Suprapubic skin (tissue), 4 donors: Measurements from ENCODE around the gene CASK. TPM values are rescaled to one million over a fixed set of nuclear protein-coding genes. Genes with fewer than 3 reads are reported as not detected.

ENCODE experiments used
- DNase-seq, 2 donors: peaks; one replicate each; pipeline ENCODE4 v3.0.0-alpha.2; 2019; ENCODE audit warnings: low spot score in 2 of 2
- H3K27ac ChIP-seq: fragments of 200-600 bp; sonication (generic); one replicate; pipeline ENCODE4 v1.5.1; 2019
- H3K27me3 ChIP-seq: fragments of 200-600 bp; sonication (generic); one replicate; pipeline ENCODE4 v1.5.1; 2019
- H3K36me3 ChIP-seq: fragments of 200-600 bp; sonication (generic); one replicate; pipeline ENCODE4 v1.5.1; 2019
- H3K4me1 ChIP-seq: fragments of 200-600 bp; sonication (generic); one replicate; pipeline ENCODE4 v1.5.1; 2019
- H3K4me3 ChIP-seq: fragments of 200-600 bp; sonication (generic); one replicate; pipeline ENCODE4 v1.5.1; 2019; ENCODE audit warnings: mild to moderate bottlenecking
- H3K9me3 ChIP-seq: fragments of 200-600 bp; sonication (generic); one replicate; pipeline ENCODE4 v1.5.1; 2019
- EP300 ChIP-seq: sonication (generic); formaldehyde crosslinking; IDR thresholded peaks from one replicate; pipeline ENCODE4 v1.6.1; 2017; ENCODE audit warnings: antibody characterized with exemption
- POLR2A ChIP-seq, 2 donors: fragments of 450-650 bp; IDR thresholded peaks; one replicate each; pipeline ENCODE4 v1.6.1; 2017; ENCODE audit warnings: antibody characterized with exemption in 2 of 2, mild to moderate bottlenecking in 2 of 2, moderate library complexity in 2 of 2
- POLR2AphosphoS5 ChIP-seq, 3 donors: sonication (generic); formaldehyde crosslinking; IDR thresholded peaks; one replicate each; pipeline ENCODE4 v1.6.1; 2017; ENCODE audit warnings: antibody characterized with exemption in 3 of 3
- WGBS: methylation state at CpG from one replicate; pipeline ENCODE4 v1.1.5; 2018; 5-methylcytosine and 5-hydroxymethylcytosine counted together
- total RNA-seq, 4 donors: library from RNA; depleted of rRNA; stranded (reverse); fragments of >200 nt; gene quantifications; one replicate each; pipeline ENCODE4 v1.1.0, GENCODE V29; 2016
- TF ChIP-seq, protein P1 (sequence below), 2 donors: fragments of 200-600 bp in 1 of 2; fragments of 450-650 bp in 1 of 2; sonication (generic) in 1 of 2; IDR thresholded peaks; one replicate each; pipeline ENCODE4 v1.5.1; 2016 to 2019; ENCODE audit warnings: antibody characterized with exemption in 2 of 2, mild to moderate bottlenecking in 1 of 2, moderate library complexity in 1 of 2

CASK gene
- total RNA-seq, 4 donors from 2014 or later, result 19.4 to 28.6 (median 25.3) TPM

DNA sequence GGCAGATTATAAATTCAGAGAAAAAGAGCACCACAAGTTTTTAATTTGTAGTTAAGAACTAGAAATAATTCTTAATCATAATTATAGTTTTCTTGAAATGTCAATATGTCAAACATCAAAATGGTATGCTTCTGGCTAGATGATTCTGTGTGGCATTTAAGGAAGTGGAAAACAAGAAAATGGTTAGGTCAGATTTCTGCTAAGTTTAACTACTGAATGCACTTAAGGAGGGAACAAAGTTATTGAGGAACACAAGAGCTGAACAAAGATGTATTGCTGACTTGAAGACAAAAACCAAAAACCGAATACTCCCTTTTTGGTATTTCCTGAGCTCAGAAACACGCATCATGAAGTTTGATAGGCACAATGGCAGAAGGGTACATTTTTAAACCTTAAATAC is 293.3 kb downstream of the CASK start:
- Histone ChIP-seq H3K4me3 (no peak overlapping the region), H3K36me3 (peaks cover 3% of the 10 kb centered on the region), H3K27ac (no peak overlapping the region), H3K27me3 (no peaks in the 10 kb centered on the region), H3K9me3 (no peaks in the 10 kb centered on the region), H3K4me1 (no peaks in the 10 kb centered on the region)
- TF ChIP-seq POLR2AphosphoS5 (IDR thresholded peaks at IDR 0.05) (no peak), POLR2A (IDR thresholded peaks at IDR 0.05) (no peak), EP300 (no peak)
- TF ChIP-seq, protein P1, sequence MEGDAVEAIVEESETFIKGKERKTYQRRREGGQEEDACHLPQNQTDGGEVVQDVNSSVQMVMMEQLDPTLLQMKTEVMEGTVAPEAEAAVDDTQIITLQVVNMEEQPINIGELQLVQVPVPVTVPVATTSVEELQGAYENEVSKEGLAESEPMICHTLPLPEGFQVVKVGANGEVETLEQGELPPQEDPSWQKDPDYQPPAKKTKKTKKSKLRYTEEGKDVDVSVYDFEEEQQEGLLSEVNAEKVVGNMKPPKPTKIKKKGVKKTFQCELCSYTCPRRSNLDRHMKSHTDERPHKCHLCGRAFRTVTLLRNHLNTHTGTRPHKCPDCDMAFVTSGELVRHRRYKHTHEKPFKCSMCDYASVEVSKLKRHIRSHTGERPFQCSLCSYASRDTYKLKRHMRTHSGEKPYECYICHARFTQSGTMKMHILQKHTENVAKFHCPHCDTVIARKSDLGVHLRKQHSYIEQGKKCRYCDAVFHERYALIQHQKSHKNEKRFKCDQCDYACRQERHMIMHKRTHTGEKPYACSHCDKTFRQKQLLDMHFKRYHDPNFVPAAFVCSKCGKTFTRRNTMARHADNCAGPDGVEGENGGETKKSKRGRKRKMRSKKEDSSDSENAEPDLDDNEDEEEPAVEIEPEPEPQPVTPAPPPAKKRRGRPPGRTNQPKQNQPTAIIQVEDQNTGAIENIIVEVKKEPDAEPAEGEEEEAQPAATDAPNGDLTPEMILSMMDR (IDR thresholded peaks at IDR 0.05), result no peak
- no peak for DNase-seq
- 83% methylated on average over 2 of the region's 2 CpGs for WGBS

DNA sequence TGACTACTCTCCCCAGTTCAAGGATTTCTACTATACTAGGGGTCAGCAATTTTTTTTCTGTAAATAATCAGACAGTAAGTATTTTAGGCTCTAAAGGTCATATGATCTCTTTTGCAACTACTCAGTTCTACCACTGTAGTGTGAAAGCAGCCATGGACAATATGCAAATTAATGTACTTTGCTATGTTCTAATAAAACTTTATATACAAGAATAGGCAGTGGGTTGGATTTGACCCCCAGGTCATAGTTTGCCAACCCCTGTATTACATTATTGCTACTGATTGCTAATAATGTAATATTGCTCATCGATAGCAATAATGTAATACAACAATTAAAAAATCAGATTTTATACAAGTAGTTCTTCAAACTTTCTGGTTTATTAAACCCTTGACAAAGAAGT is 293.8 kb downstream of the CASK start:
- TF ChIP-seq EP300 (no peak), POLR2AphosphoS5 (IDR thresholded peaks at IDR 0.05) (no peak), POLR2A (IDR thresholded peaks at IDR 0.05) (no peak)
- TF ChIP-seq, protein P1 (IDR thresholded peaks at IDR 0.05), result no peak
- H3K4me1 ChIP-seq, result no peaks in the 10 kb centered on the region

DNA sequence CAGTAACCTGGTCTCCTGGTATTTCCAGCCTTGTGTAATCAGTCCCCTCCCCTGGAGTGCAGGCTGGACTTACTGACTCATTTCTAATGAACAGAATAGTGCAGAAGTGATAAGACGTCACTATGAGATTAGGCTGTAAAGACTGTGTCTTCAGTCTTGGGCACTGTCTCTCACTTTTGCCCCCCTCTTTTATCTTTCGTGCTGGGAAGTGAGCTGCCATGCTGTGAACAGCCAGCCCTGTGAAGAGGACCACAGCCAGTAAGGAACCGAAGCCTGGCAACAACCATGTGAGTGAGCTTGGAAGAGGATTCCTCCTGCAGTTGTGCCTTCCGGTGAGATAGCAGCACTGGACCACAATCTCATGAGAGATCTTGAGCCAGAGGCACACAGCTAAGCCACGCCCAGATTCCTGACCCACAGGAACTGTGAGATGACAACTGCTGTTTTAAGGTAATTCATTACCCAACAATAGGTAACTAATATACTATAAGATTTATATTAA is 302.1 kb downstream of the CASK start:
- TF ChIP-seq, protein P1 (IDR thresholded peaks at IDR 0.05), result no peak
- no peak for TF ChIP-seq POLR2A (IDR thresholded peaks at IDR 0.05)
- TF ChIP-seq EP300, result no peak
- TF ChIP-seq POLR2AphosphoS5 (IDR thresholded peaks at IDR 0.05), result no peak
- H3K4me1 ChIP-seq, result no peaks in the 10 kb centered on the region
- WGBS, result 61% methylated on average over 5 of the region's 5 CpGs
- no peak overlapping the region for H3K27ac ChIP-seq
- peaks cover 3% of the 10 kb centered on the region for H3K36me3 ChIP-seq
- H3K27me3 ChIP-seq, result no peaks in the 10 kb centered on the region
- no peak overlapping the region for H3K4me3 ChIP-seq
- no peak for DNase-seq
- H3K9me3 ChIP-seq, result no peaks in the 10 kb centered on the region

More for the DNA sequence above, 293.8 kb downstream of the CASK start:
- no peak overlapping the region for H3K4me3 ChIP-seq
- DNase-seq, result no peak
- H3K27ac ChIP-seq, result no peak overlapping the region
- peaks cover 3% of the 10 kb centered on the region for H3K36me3 ChIP-seq
- H3K9me3 ChIP-seq, result no peaks in the 10 kb centered on the region
- WGBS, result 95% methylated on average over 1 of the region's 1 CpG
- no peaks in the 10 kb centered on the region for H3K27me3 ChIP-seq

DNA sequence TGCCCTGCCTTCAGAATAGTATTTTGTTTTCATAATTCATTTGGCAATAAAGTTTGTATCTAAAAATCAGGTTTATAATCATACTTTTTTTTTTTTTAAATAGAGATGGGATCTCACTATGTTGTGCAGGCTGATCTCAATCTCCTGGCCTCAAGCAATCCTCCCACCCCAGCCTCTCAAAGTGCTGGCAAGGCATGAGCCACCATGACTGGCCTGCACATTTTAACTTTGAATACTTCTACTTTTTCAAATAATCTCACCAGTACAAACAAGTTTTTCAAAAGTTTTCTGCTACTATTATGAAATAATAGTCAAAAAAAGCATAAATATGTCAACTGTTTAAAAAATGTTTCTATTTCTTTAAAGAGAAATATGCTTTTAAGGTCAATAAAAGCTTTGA is 304.1 kb downstream of the CASK start:
- no peak for DNase-seq
- Histone ChIP-seq H3K9me3 (no peaks in the 10 kb centered on the region), H3K27me3 (no peaks in the 10 kb centered on the region), H3K27ac (no peak overlapping the region), H3K4me1 (no peaks in the 10 kb centered on the region), H3K36me3 (no peaks in the 10 kb centered on the region), H3K4me3 (no peak overlapping the region)
- TF ChIP-seq EP300 (no peak), POLR2AphosphoS5 (IDR thresholded peaks at IDR 0.05) (no peak), POLR2A (IDR thresholded peaks at IDR 0.05) (no peak)
- TF ChIP-seq, protein P1 (IDR thresholded peaks at IDR 0.05), result no peak

DNA sequence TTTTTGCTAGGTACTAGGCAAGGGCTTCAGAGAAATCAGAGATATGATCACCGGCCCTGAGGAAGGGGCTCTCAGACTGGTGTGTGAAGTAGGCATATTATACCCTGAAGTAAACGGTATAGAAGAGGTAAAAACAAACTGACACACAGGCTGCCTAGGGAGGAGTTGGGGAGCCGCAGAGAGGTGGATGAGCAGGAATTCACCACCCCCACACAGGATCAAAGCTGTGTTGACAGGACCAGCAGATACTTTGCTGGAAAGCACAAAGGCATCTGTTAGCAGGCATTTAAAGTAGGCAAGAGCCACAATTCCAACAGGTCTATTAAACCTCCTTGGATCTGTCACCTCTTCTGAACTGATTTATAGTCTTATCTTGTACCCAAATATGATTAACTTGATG is 306.4 kb downstream of the CASK start:
- H3K4me1 ChIP-seq, result no peaks in the 10 kb centered on the region
- H3K36me3 ChIP-seq, result no peaks in the 10 kb centered on the region
- H3K27ac ChIP-seq, result no peak overlapping the region
- WGBS, result 78% methylated on average over 3 of the region's 3 CpGs
- DNase-seq, result no peak
- H3K27me3 ChIP-seq, result no peaks in the 10 kb centered on the region
- H3K4me3 ChIP-seq, result no peak overlapping the region
- TF ChIP-seq POLR2AphosphoS5 (IDR thresholded peaks at IDR 0.05) (no peak), EP300 (no peak), POLR2A (IDR thresholded peaks at IDR 0.05) (no peak)
- TF ChIP-seq, protein P1 (IDR thresholded peaks at IDR 0.05), result no peak
- no peaks in the 10 kb centered on the region for H3K9me3 ChIP-seq
